OCI-LY1 (cell line): ENCODE results near the gene C21orf91.

Experiments used
- CTCF ChIP-seq: fragments of 200-600 bp; sonication (generic), shearing (Covaris generic); IDR thresholded peaks from 2 replicates; pipeline ENCODE4 v1.5.1; 2017; ENCODE audit warnings: mild to moderate bottlenecking, antibody characterized with exemption, low read length, moderate library complexity, mixed read lengths
- EZH2 ChIP-seq: fragments of 200-600 bp; sonication (generic), shearing (Covaris generic); IDR thresholded peaks from 2 replicates; pipeline ENCODE4 v1.8.0; 2017; ENCODE audit warnings: borderline replicate concordance, mixed run types, mild to moderate bottlenecking, antibody characterized with exemption, low read length, moderate library complexity, mixed read lengths

GRCh38 chr21:17742940-17743592 is 76.1 kb downstream of the C21orf91 start:
- TF ChIP-seq CTCF (no peak), EZH2 (no peak)
